NT2/D1 (cell line): ENCODE data around the gene PPM1L.

ENCODE experiments used
- SUZ12 ChIP-seq: IDR thresholded peaks from 2 replicates; pipeline ENCODE4 v1.6.1; 2011; ENCODE audit not compliant: insufficient read length, insufficient read depth; ENCODE audit errors: extremely low read depth
- YY1 ChIP-seq: IDR thresholded peaks from 2 replicates; pipeline ENCODE4 v1.6.1; 2011; ENCODE audit not compliant: insufficient read length, insufficient read depth

DNA sequence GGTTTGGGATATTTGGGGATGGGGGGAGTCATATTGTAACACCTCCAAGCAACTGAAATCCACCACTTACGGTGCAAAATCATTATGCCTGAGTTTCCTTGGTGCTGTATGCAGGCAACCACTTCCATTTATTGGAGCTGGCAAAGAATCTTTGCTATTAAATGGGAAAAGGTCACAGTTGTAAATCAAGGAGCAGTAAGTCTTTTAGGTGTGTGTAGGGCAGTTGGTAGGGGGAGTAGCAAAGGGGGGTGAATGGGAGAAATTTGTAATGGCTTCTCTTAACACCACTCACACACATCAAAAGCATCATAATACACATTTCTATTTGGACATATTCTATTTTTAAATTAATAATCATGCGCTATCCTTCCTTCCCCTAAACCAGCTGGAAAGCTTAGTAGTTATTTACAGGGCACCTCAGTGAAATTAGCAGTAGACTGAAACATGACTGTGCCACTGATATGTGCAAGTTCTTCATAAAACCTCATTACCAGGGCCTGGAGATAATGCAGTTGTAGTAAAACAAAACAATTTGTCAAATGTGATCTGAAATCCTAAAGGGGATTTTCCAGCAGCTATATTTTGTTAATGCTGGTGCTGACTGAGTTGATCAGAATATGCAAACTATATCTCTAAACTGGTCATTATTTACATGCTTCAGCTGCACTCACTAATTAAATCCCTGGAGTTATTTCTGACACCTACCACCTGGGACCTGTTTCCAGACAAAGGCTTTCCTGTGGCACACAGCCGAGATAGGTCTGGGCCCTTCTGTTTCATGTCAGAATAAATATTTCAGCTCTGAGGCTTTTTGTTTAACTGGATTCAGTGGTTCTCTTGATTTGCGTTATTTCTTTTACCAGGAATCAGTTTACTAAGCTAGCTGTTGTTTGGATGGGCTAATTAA lies 259.1 kb downstream of the PPM1L start:
- TF ChIP-seq SUZ12: no peak
- TF ChIP-seq YY1: no peak
